NK-92 treated with Interleukin-12 subunit alpha and Interleukin-12 subunit beta, amount 100 ng/mL, for 24 hours (cell line): ENCODE results near the gene DDR1.

ENCODE experiments used
- DNase-seq: peaks from one replicate; lab custom pipeline; 2025; lab: John Stamatoyannopoulos, UW

Gene DDR1

GRCh38 chr6:30881392-30882203 lies 2.7 kb upstream of the DDR1 start:
- DNase-seq: no peak

- DNase-seq: no peak
Observed at GRCh38 chr6:30882204-30882758, 2.0 kb upstream of the DDR1 start.

GRCh38 chr6:30882759-30883684 lies 1.3 kb upstream of the DDR1 start:
- no peak for DNase-seq

GRCh38 chr6:30884521-30885480 lies 482 bp downstream of the DDR1 start:
- DNase-seq: no peak

GRCh38 chr6:30885481-30885998 lies 1.2 kb downstream of the DDR1 start:
- no peak for DNase-seq

GRCh38 chr6:30885999-30886896 lies 1.9 kb downstream of the DDR1 start:
- DNase-seq: no peak

GRCh38 chr6:30886897-30887255 lies 2.6 kb downstream of the DDR1 start:
- no peak for DNase-seq

GRCh38 chr6:30887901-30888815 lies 3.8 kb downstream of the DDR1 start:
- DNase-seq: no peak

GRCh38 chr6:30888816-30889495 lies 4.6 kb downstream of the DDR1 start:
- no peak for DNase-seq

GRCh38 chr6:30889496-30889885 lies 5.2 kb downstream of the DDR1 start:
- no peak for DNase-seq

GRCh38 chr6:30889921-30890645 lies 5.8 kb downstream of the DDR1 start:
- no peak for DNase-seq

- no peak for DNase-seq
Observed at GRCh38 chr6:30890646-30891449, 6.5 kb downstream of the DDR1 start.

- DNase-seq: no peak
Observed at GRCh38 chr6:30891450-30891723, 7.1 kb downstream of the DDR1 start.

GRCh38 chr6:30891816-30892538 lies 7.7 kb downstream of the DDR1 start:
- no peak for DNase-seq

GRCh38 chr6:30893001-30893591 lies 8.8 kb downstream of the DDR1 start:
- no peak for DNase-seq

GRCh38 chr6:30893666-30894065 lies 9.3 kb downstream of the DDR1 start:
- no peak for DNase-seq
